HG02759 (cell line): ENCODE measurements around the gene ADCY9.
"Not testable (repeated sequence)": the region's sequence is repeated elsewhere in the genome, so short reads cannot be mapped to it uniquely, and the experiment has no call there.

ENCODE experiments used
- ATAC-seq: cut with Tn5 transposase; IDR thresholded peaks from one replicate; pipeline ENCODE4 v1.9.1; 2021; ENCODE audit warnings: mild to moderate bottlenecking, moderate library complexity; ENCODE audit not compliant: unreplicated experiment

The ADCY9 gene

GRCh38 chr16:4116325-4117249 lies at the start of gene ADCY9:
Gene ADCY9, minus strand, starts transcription at chr16:4116442. Its CDS starts 1,000 bp downstream, at chr16:4115442.
- ATAC-seq: peak; percentile 84

DNA sequence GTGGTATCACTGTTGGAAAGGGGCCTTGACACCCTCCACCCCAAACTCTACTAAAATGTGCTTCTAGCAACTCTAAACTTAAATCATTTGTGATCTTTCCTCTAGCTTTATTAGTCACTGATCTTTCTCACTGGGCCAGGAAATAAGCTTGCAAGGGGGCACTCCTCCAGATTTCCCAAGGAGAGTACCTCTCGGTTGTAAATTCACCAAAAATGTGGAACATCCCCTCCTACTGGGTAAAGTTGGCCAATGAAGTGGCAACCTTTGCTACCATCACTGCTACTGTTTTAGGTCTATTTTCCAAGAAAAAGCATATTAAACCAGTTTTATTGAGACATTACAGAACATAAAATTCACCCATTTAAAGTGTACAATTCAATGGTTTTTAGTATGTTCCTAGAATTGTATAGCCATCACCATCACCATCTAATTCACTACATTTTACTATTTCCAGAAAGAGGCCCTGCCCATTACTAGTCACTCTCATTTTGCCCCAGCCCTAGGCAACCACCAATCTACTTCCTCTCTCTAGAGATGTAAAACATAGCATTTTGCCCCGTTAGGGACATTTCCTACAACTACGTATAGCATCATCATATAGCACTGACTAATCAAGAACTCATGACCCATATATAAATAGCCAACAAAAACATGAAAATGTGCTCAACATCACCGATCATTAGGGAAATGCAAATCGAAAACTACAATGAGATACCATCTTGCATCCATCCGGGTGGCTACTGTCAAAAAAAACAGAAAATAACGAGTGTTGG lies 44.6 kb upstream of the ADCY9 start:
- ATAC-seq: no peak

GRCh38 chr16:4159726-4160125 lies 43.5 kb upstream of the ADCY9 start:
- ATAC-seq: no peak

DNA sequence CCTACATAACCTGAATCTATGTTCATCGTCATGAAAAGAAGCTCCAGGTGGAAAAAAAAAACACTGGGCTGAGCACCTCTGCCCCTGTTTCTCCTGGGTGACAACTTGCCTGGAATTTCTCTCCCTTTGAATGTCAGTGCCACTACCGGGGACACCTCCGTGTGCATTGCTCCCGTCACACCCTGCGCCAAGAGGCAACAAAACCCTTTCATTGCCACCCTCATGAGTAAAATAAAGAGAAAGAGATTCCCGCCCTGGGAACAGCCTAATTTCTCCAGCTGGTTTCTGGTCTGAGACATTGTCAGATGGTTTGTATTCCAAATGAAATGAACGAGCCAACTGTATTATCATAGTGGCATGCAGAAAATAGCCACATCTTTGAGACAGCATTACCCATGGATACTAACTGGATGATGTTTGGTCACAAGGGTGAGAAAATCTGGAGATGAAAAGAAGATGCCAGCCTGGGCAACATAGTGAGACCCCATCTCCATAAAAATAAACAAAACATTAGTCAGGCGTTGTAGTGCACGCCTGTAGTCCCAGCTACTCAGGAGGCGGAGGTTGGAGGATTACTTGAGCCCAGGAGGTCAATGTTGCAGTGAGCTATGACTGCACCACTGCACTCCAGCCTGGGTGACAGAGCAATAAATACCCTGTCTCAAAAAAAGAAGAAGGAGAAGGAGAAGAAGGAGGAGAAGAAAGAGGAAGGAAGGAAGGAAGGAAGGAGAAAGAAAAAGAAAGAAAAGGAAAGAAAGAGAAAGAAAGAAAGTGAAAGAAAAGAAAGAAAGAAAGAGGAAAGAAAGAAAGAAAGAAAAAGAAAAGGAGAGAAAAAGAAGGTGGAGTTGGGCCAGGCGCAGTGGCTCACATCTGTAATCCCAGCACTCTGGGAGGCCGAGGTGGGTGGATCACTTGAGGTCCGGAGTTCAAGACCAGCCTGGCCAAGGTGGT lies 42.2 kb upstream of the ADCY9 start:
- no peak for ATAC-seq

DNA sequence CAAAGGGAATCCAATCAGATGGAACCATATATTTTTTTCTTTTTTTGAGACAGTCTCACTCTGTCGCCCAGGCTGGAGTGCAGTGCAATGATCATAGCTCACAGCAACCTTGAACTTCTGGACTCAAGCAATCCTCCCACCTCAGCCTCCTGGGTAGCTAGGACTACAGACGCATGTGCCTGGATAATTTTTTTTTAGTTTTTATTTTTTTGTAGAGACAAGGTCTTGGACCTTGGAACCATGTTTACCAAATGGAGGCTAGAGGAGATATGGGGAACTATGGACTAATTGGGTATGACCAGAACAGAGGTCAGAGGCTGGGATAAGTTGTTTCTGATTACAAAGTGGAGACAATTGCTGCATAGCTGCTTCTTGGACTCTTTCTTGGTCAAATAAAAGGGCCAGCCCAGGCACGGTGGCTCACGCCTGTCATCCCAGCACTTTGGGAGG lies 41.2 kb upstream of the ADCY9 start:
- ATAC-seq: no peak

- ATAC-seq: not testable (repeated sequence)
Measured at GRCh38 chr16:4156503-4156902, 40.3 kb upstream of the ADCY9 start.

DNA sequence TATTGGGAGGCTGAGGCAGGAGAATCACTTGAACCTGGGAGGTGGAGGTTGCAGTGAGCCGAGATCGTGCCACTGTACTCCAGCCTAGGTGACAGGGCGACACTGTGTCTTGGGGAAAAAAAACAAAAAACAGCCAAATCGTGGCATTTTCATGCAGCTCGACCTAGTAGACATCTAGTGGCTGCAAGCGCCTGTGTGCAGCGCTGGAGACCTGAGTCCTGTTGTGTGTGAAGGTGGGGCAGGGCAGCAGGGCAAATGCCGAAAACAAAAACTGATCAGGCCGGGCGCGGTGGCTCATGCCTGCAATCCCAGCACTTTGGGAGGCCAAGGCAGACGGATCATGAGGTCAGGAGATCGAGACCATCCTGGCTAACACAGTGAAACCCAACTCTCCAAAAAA lies 37.1 kb upstream of the ADCY9 start:
- ATAC-seq: not testable (repeated sequence)

GRCh38 chr16:4152267-4152666 lies 36.0 kb upstream of the ADCY9 start:
- ATAC-seq: no peak

- ATAC-seq: no peak
Measured at GRCh38 chr16:4147236-4147635, 31.0 kb upstream of the ADCY9 start.

- no peak for ATAC-seq
Measured at GRCh38 chr16:4142268-4142667, 26.0 kb upstream of the ADCY9 start.

DNA sequence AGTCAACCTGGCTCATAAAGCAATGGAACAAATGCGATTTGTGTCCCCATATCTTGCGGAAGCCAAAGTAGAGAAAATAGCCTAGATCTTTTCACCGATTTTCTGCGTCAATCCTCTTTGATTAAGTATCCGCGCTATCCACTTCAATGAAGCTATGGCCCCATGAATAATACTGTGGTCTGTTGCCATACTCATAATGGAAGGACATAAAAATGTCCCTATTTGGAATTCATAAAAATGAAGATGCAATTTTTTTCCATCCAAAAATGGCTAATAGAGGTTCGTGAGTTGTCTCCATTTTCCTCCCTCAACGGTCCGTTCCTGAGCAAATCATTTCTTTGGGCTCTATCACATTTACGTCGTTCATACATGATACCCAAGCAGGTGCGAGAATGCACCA lies 25.4 kb upstream of the ADCY9 start:
- ATAC-seq: no peak

GRCh38 chr16:4140652-4141051 lies 24.4 kb upstream of the ADCY9 start:
- ATAC-seq: no peak

DNA sequence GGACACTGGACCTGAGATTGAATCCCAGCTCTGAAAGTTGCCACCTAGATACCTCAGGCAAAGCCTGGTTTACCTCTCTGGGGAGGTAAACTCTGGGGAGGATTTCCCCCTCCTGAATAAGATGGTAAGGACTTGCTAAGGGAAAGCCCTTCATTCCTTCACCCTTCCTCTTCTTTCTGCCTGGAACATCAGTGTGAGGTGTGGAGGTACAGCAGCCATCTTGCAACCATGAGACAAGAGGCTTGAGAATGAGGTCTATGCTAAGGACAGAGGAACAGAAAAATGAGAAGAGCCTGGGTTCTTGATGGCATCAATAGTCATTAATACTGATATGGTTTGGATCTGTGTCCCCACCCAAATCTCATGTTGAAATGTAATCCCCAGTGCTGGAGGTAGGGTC lies 23.7 kb upstream of the ADCY9 start:
- ATAC-seq: no peak

GRCh38 chr16:4138713-4139112 lies 22.5 kb upstream of the ADCY9 start:
- no peak for ATAC-seq

DNA sequence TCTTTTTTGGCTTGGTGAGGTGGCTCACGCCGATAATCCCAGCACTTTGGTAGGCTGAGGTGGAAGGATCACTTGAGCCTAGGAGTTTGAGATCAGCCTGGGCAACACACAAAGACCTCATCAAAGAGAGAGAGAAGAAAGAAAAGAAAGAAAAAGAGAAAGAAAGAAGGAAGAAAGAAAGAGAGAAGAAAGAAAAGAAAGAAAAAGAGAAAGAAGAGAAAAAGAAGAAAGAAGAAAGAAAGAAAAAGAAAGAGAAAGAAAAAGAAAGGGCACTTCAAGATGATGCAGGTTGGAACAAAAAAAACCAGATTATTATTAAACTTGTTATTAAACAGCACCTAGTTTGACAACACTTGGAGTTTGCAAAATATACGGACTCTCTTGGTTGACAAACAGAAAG lies 21.2 kb upstream of the ADCY9 start:
- ATAC-seq: no peak

- no peak for ATAC-seq
Measured at GRCh38 chr16:4136229-4136813, 20.1 kb upstream of the ADCY9 start.

DNA sequence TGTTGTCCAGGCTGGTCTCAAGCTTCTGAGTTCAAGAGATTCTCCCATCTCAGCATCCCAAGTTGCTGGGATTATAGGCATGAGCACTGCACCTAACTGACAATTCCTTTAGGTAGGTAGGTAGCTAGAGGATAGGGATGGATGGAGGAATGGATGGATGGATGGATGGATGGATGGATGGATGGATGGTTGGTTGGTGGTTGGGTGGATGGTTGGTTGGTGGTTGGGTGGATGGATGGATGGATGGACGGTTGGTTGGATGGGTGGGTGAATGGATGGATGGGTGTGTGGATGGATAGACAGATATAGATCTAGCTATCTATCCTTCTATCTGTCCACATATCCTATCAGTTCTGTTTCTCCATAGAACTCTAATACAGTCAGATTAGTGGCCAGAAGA lies 19.3 kb upstream of the ADCY9 start:
- no peak for ATAC-seq

DNA sequence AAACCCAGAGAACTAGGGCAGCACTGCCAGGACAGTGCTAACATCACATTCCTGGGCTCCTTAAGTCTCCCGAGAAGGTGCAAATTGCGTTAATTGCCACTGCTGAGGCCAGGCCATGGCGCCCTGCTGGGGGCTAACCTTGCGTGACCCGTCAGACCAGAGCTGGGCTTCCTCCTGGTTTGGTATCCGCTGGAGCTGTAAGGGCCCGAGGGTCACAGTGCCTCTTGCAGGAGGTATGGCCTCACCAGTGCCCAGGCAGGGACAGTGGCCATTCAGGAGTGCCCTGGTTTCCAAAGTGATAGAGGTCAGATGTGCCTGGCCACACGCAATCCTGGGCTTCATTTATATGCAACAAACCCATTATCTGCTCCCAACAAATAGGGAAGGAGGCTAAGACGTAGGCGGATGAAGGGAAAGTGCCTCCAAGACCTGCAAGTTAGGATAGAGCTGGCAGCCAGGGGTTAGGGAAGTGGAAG lies 17.7 kb upstream of the ADCY9 start:
- no peak for ATAC-seq

- no peak for ATAC-seq
Measured at GRCh38 chr16:4131621-4132020, 15.4 kb upstream of the ADCY9 start.
